Colonic mucosa (tissue), 4 donors: ENCODE results near the gene EVL. TPM values are rescaled to one million over a fixed set of nuclear protein-coding genes. Genes with fewer than 3 reads are reported as not detected.
"Not testable (repeated sequence)": the region's sequence is repeated elsewhere in the genome, so short reads cannot be mapped to it uniquely, and the experiment has no call there.

Experiments
- DNase-seq: peaks from one replicate; pipeline ENCODE4 v3.0.0-alpha.2; 2020
- H3K27ac ChIP-seq: fragments of 200-600 bp; one replicate; pipeline ENCODE4 v1.8.0; 2021
- H3K27me3 ChIP-seq: fragments of 200-600 bp; one replicate; pipeline ENCODE4 v1.8.0; 2021
- H3K36me3 ChIP-seq: fragments of 200-600 bp; one replicate; pipeline ENCODE4 v1.8.0; 2021
- H3K4me1 ChIP-seq: fragments of 200-600 bp; one replicate; pipeline ENCODE4 v1.8.0; 2021; ENCODE audit warnings: mild to moderate bottlenecking
- H3K4me3 ChIP-seq: fragments of 200-600 bp; one replicate; pipeline ENCODE4 v1.8.0; 2021
- H3K9ac ChIP-seq, 2 donors: one replicate each; pipeline ENCODE4 v1.7.0; 2013; ENCODE audit warnings: control low read depth in 2 of 2, low read depth in 2 of 2, low read length in 2 of 2
- H3K9me3 ChIP-seq: fragments of 200-600 bp; one replicate; pipeline ENCODE4 v1.8.0; 2021
- CTCF ChIP-seq: fragments of 200-600 bp; IDR thresholded peaks from one replicate; pipeline ENCODE4 v1.8.0; 2022; ENCODE audit warnings: antibody characterized with exemption, mild to moderate bottlenecking
- intact Hi-C: fragments of 100-400 bp; cut with DNase I; formaldehyde crosslinking; loops from one replicate; pipeline ENCODE4 v1.14.1; 2022
- total RNA-seq, 2 donors: library from RNA; stranded (reverse); fragmentation: NEBNext Ultra II Directional in 1 of 2; extraction: Animal tissue kit (Norgen Biotek cat#: 25700) in 1 of 2; gene quantifications; one replicate each; pipeline ENCODE4 v1.2.1, GENCODE V29; 2021
- donor health status: healthy.
- donor health status: DM: no; HTN: no; CAD: no.
- donor health status: DM: no; HTN: no; CAD: no.

The EVL gene
- total RNA-seq, 2 donors from 2014 or later: 13.7 to 15.4 TPM

- Histone ChIP-seq H3K27ac (no peak overlapping the region), H3K27me3 (no peaks in the 10 kb centered on the region), H3K9ac (no peak overlapping the region), H3K4me3 (no peak overlapping the region), H3K9me3 (no peaks in the 10 kb centered on the region), H3K4me1 (no peaks in the 10 kb centered on the region), H3K36me3 (no peaks in the 10 kb centered on the region)
- intact Hi-C loops: no loop called here
- no peak for DNase-seq
- no peak for TF ChIP-seq CTCF
These were observed 2.6 kb upstream of the EVL start for GRCh38 chr14:100062590-100062989.

- no peak overlapping the region for H3K4me3 ChIP-seq
- intact Hi-C loops: no loop called here
- no peak for DNase-seq
- H3K27me3 ChIP-seq: no peaks in the 10 kb centered on the region
- no peaks in the 10 kb centered on the region for H3K4me1 ChIP-seq
- no peak for TF ChIP-seq CTCF
- H3K36me3 ChIP-seq: no peaks in the 10 kb centered on the region
- no peak overlapping the region for H3K27ac ChIP-seq
- H3K9ac ChIP-seq: no peak overlapping the region
- no peaks in the 10 kb centered on the region for H3K9me3 ChIP-seq
These were observed 1.8 kb upstream of the EVL start for GRCh38 chr14:100063314-100063941.

GRCh38 chr14:100064335-100065092 is 708 bp upstream of the EVL start:
- H3K27me3 ChIP-seq, H3K9ac ChIP-seq, DNase-seq, intact Hi-C loops, H3K4me3 ChIP-seq, H3K9me3 ChIP-seq, H3K4me1 ChIP-seq, H3K36me3 ChIP-seq: not testable (repeated sequence)
- peak overlapping the region; percentile 74 for H3K27ac ChIP-seq

GRCh38 chr14:100065942-100066574 is 836 bp downstream of the EVL start:
- TF ChIP-seq CTCF: no peak
- Histone ChIP-seq H3K4me3 (peak overlapping the region; percentile 16), H3K36me3 (no peaks in the 10 kb centered on the region), H3K27me3 (no peaks in the 10 kb centered on the region), H3K9me3 (no peaks in the 10 kb centered on the region), H3K9ac (peak overlapping the region; percentile 27 to 70), H3K4me1 (no peaks in the 10 kb centered on the region), H3K27ac (peak overlapping the region; percentile 74)
- peak; percentile 43 for DNase-seq
- intact Hi-C loops: no loop called here

GRCh38 chr14:100066962-100067361 is 1.7 kb downstream of the EVL start:
- no peak for DNase-seq
- Histone ChIP-seq H3K4me3 (peak overlapping the region; percentile 1), H3K27ac (peak overlapping the region; percentile 74)

More at GRCh38 chr14:100066962-100067361, 1.7 kb downstream of the EVL start:
- Histone ChIP-seq H3K9ac (peak overlapping the region; percentile 10 to 26), H3K27me3 (no peaks in the 10 kb centered on the region), H3K9me3 (no peaks in the 10 kb centered on the region), H3K36me3 (no peaks in the 10 kb centered on the region), H3K4me1 (no peaks in the 10 kb centered on the region)
- no peak for TF ChIP-seq CTCF
- intact Hi-C loops: no loop called here
